Suprapubic skin (tissue), 4 donors: Measurements from ENCODE around the gene BDKRB2.

Experiments used
- CTCF ChIP-seq, 2 donors: fragments of 200-600 bp in 1 of 2; fragments of 450-650 bp in 1 of 2; sonication (generic) in 1 of 2; IDR thresholded peaks; one replicate each; pipeline ENCODE4 v1.5.1; 2016 to 2019; ENCODE audit warnings: antibody characterized with exemption in 2 of 2, mild to moderate bottlenecking in 1 of 2, moderate library complexity in 1 of 2
- EP300 ChIP-seq: sonication (generic); formaldehyde crosslinking; IDR thresholded peaks from one replicate; pipeline ENCODE4 v1.6.1; 2017; ENCODE audit warnings: antibody characterized with exemption
- POLR2A ChIP-seq, 2 donors: fragments of 450-650 bp; IDR thresholded peaks; one replicate each; pipeline ENCODE4 v1.6.1; 2017; ENCODE audit warnings: antibody characterized with exemption in 2 of 2, mild to moderate bottlenecking in 2 of 2, moderate library complexity in 2 of 2
- POLR2AphosphoS5 ChIP-seq, 3 donors: sonication (generic); formaldehyde crosslinking; IDR thresholded peaks; one replicate each; pipeline ENCODE4 v1.6.1; 2017; ENCODE audit warnings: antibody characterized with exemption in 3 of 3

GRCh38 chr14:96160913-96161310 is 43.7 kb upstream of the BDKRB2 start:
- TF ChIP-seq CTCF (IDR thresholded peaks at IDR 0.05) (no peak), POLR2A (IDR thresholded peaks at IDR 0.05) (no peak), POLR2AphosphoS5 (IDR thresholded peaks at IDR 0.05) (no peak), EP300 (no peak)
